Testis (tissue), 3 donors: ENCODE data around the gene BECN2. TPM values are rescaled to one million over a fixed set of nuclear protein-coding genes. Genes with fewer than 3 reads are reported as not detected.
A peak's percentile ranks its signal among the peaks of the same experiment; 100 is the strongest.
"Not testable (repeated sequence)": the region's sequence is repeated elsewhere in the genome, so short reads cannot be mapped to it uniquely, and the experiment has no call there.

Source experiments
- DNase-seq: peaks from one replicate; pipeline ENCODE4 v3.0.0-alpha.2; 2019
- H3K27ac ChIP-seq, 2 donors: fragments of 200-600 bp; sonication (generic); one replicate each; pipeline ENCODE4 v1.5.1; 2019
- H3K27me3 ChIP-seq: fragments of 200-600 bp; sonication (generic); one replicate; pipeline ENCODE4 v1.5.1; 2019
- H3K36me3 ChIP-seq: fragments of 200-600 bp; sonication (generic); one replicate; pipeline ENCODE4 v1.5.1; 2017; ENCODE audit warnings: low read depth; ENCODE audit errors: missing control alignments
- H3K4me1 ChIP-seq: fragments of 200-600 bp; sonication (generic); one replicate; pipeline ENCODE4 v1.5.1; 2019
- H3K4me3 ChIP-seq, 2 donors: fragments of 200-600 bp; sonication (generic); one replicate each; pipeline ENCODE4 v1.5.1; 2017 to 2019
- H3K9me3 ChIP-seq: fragments of 200-600 bp; sonication (generic); one replicate; pipeline ENCODE4 v1.5.1; 2017
- POLR2A ChIP-seq: fragments of 450-650 bp; IDR thresholded peaks from one replicate; pipeline ENCODE4 v1.6.1; 2017; ENCODE audit warnings: antibody characterized with exemption, mild to moderate bottlenecking, moderate library complexity
- WGBS, 2 donors: methylation state at CpG; one replicate each; pipeline ENCODE4 v1.1.5; 2018; 5-methylcytosine and 5-hydroxymethylcytosine counted together
- intact Hi-C: fragments of 100-400 bp; cut with DNase I; formaldehyde crosslinking; loops from one replicate; pipeline ENCODE4 v1.15.1; 2023; ENCODE audit warnings: low total_unique reads
- polyA plus RNA-seq: library from polyadenylated mRNA; stranded (reverse); fragments of 350-450 nt; fragmentation: Illumina TruSeq; extraction: RNeasy Lipid Tissue Mini Kit (QIAGEN cat#74804); gene quantifications from one replicate; pipeline ENCODE4 v1.2.3, GENCODE V29; 2014; ENCODE audit warnings: low read depth, low replicate concordance; ENCODE audit not compliant: insufficient read depth
- total RNA-seq, 2 donors: library from RNA; depleted of rRNA; stranded (reverse); fragments of >200 nt; gene quantifications; one replicate each; pipeline ENCODE4 v1.2.3, GENCODE V29; 2016
- TF ChIP-seq, protein P1 (sequence below), 3 experiments: fragments of 450-650 bp in 2 of 3; fragments of 200-600 bp in 1 of 3; sonication (generic) in 1 of 3; IDR thresholded peaks; one replicate each; pipeline ENCODE4 v1.5.1; 2016 to 2019; ENCODE audit warnings: antibody characterized with exemption in 3 of 3, mild to moderate bottlenecking in 2 of 3, moderate library complexity in 1 of 3

The BECN2 gene
- total and polyA plus RNA-seq, 3 donors from 2014 or later, result not detected

DNA sequence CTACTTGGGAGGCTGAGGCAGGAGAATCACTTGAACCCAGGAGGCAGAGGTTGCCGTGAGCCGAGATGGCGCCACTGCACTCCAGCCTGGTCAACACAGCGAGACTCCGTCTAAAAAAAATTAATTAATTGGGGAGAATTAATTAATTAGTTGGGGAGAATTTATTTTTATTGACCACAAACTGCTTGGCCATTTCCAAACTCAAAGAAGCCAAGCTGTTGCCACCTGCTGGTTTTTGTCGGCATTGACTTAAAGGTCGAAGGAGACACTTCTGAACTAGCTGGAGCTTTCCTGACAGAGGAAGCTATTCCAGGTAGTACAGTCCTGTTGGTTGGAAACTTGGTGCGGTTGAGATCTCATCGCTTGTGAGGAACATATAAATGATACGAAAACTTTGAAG lies 28.2 kb downstream of the BECN2 start:
- DNase-seq, result peak; percentile 70
- 77 to 78% methylated on average over 10 of the region's 10 CpGs for WGBS, 2 donors
- intact Hi-C loops, result no loop called here

DNA sequence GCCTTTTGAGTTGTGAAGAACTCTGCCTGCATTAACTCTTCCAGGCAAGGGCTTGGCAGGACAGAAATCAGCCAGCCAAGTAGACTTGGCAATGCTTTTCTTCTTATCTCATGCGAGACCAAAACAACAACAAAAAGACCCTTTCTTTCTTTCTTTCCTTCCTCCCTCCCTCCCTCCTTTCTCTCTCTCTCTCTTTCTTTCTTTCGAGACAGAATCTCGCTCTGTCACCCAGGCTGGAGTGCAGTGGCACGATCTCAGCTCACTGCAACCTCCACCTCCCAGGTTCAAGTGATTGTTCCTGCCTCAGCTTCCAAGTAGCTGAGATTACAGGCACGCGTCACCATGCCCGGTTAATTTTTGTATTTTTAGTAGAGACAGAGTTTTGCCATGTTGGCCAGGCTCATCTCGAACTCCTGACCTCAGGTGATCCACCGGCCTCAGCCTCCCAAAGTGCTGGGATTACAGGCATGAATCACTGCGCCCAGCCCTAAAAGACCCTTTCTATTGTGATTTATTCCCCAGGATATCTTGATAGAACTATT lies 30.9 kb downstream of the BECN2 start:
- H3K36me3 ChIP-seq, H3K27me3 ChIP-seq, H3K4me3 ChIP-seq, H3K9me3 ChIP-seq, H3K27ac ChIP-seq, H3K4me1 ChIP-seq, intact Hi-C loops, DNase-seq: not testable (repeated sequence)
- 61 to 63% methylated on average over 10 of the region's 10 CpGs for WGBS, 2 donors

More for the DNA sequence above, 28.2 kb downstream of the BECN2 start:
- Histone ChIP-seq H3K4me3 (no peak overlapping the region), H3K27me3 (no peaks in the 10 kb centered on the region), H3K4me1 (no peaks in the 10 kb centered on the region), H3K36me3 (no peaks in the 10 kb centered on the region), H3K9me3 (no peaks in the 10 kb centered on the region), H3K27ac (no peak overlapping the region)
- TF ChIP-seq, protein P1, sequence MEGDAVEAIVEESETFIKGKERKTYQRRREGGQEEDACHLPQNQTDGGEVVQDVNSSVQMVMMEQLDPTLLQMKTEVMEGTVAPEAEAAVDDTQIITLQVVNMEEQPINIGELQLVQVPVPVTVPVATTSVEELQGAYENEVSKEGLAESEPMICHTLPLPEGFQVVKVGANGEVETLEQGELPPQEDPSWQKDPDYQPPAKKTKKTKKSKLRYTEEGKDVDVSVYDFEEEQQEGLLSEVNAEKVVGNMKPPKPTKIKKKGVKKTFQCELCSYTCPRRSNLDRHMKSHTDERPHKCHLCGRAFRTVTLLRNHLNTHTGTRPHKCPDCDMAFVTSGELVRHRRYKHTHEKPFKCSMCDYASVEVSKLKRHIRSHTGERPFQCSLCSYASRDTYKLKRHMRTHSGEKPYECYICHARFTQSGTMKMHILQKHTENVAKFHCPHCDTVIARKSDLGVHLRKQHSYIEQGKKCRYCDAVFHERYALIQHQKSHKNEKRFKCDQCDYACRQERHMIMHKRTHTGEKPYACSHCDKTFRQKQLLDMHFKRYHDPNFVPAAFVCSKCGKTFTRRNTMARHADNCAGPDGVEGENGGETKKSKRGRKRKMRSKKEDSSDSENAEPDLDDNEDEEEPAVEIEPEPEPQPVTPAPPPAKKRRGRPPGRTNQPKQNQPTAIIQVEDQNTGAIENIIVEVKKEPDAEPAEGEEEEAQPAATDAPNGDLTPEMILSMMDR (IDR thresholded peaks at IDR 0.05), result peak; percentile 36 to 55 (median 46)
- no peak for TF ChIP-seq POLR2A

DNA sequence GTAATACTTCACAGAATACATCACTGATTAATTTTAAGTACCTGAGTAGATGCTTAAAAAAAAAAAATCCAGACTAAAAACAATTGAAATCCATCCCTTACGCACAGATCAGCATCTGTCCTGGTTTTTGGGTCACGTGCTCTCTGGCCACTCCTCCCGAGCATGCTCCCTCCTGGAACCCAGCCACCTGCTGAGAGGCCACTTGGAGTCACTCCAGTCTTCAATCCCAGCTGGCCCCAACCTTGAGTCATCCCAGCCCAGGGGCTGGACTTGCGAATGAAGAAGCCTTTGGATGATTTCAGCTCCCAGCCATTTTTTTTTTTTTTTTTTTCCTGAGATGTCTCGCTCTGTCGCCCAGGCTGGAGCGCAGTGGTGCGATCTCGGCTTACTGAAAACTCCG lies 32.5 kb downstream of the BECN2 start:
- H3K27ac ChIP-seq, result no peak overlapping the region

DNA sequence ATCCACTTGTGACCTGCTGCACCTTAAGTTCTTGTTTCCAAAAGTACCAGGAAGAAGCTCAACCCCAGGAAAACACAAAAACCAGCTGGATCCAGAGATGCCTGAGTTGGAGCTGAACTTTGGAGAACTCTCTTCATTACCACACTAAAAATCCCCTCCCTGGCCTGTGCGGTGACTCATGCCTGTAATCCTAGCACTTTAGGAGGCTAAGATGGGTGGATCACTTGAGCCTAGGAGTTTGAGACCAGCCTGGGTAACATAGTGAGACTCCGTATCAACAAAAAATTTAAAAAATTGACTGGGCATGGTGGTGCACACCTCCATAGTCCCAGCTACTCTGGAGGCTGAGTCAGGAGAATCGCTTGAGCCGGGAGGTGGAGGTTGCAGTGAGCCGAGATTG lies 35.2 kb downstream of the BECN2 start:
- DNase-seq, result no peak
- intact Hi-C loops, result no loop called here
- Histone ChIP-seq H3K27me3 (no peaks in the 10 kb centered on the region), H3K27ac (no peak overlapping the region), H3K36me3 (no peaks in the 10 kb centered on the region), H3K9me3 (no peaks in the 10 kb centered on the region), H3K4me1 (no peaks in the 10 kb centered on the region), H3K4me3 (no peak overlapping the region)
- TF ChIP-seq, protein P1 (IDR thresholded peaks at IDR 0.05), result no peak
- TF ChIP-seq POLR2A, result no peak
- WGBS, 2 donors, result 96% methylated on average over 5 of the region's 5 CpGs

More for the DNA sequence above, 32.5 kb downstream of the BECN2 start:
- 54 to 56% methylated on average over 7 to 10 of the region's 10 CpGs for WGBS, 2 donors
- Histone ChIP-seq H3K4me3 (no peak overlapping the region), H3K9me3 (no peaks in the 10 kb centered on the region), H3K27me3 (no peaks in the 10 kb centered on the region), H3K4me1 (no peaks in the 10 kb centered on the region), H3K36me3 (no peaks in the 10 kb centered on the region)
- TF ChIP-seq POLR2A, result no peak
- TF ChIP-seq, protein P1 (IDR thresholded peaks at IDR 0.05), result no peak
- intact Hi-C loops, result no loop called here
- peak; percentile 75 for DNase-seq

DNA sequence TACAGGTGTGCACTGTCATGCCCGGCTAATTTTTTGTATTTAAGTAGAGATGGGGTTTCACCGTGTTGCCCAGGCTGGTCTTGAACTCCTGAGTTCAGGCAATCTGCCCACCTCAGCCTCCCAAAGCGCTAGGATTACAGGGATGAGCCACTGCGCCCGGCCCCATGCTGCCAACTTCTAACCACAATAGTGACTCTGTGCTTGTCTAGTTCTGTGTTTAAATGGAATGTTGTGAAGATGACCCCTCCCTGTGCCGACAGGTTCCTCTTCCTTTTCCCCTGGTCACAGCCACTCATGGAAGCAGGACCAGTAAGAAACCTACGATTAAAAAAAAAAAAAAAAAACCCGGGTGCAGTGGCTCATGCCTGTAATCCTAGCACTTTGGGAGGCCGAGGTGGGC lies 36.6 kb downstream of the BECN2 start:
- Histone ChIP-seq H3K4me3 (no peak overlapping the region), H3K27me3 (no peaks in the 10 kb centered on the region), H3K27ac (no peak overlapping the region), H3K36me3 (no peaks in the 10 kb centered on the region), H3K9me3 (no peaks in the 10 kb centered on the region), H3K4me1 (peaks cover 4% of the 10 kb centered on the region)
- 82 to 92% methylated on average over 9 of the region's 9 CpGs for WGBS, 2 donors
- intact Hi-C loops, result no loop called here
- no peak for DNase-seq
- TF ChIP-seq, protein P1 (IDR thresholded peaks at IDR 0.05), result no peak
- TF ChIP-seq POLR2A, result no peak
